H1 (cell line): Measurements from ENCODE around the gene HEXIM2. TPM values are rescaled to one million over a fixed set of nuclear protein-coding genes. Genes with fewer than 3 reads are reported as not detected.

ENCODE experiments used
- KDM5A ChIP-seq: fragments of 200-600 bp; IDR thresholded peaks from 2 replicates; pipeline ENCODE4 v1.7.1; 2012; ENCODE audit warnings: mild to moderate bottlenecking, low read length, inconsistent platforms, mixed read lengths
- polyA plus RNA-seq, 7 experiments: library from polyadenylated mRNA; depleted of rRNA in 3 of 7; stranded (reverse) in 5 of 7; unstranded in 2 of 7; fragments of >200 nt in 5 of 7; fragments of 200-250 nt in 2 of 7; gene quantifications; 1 replicate in 5 of 7; 2 replicates in 1 of 7; 4 replicates in 1 of 7; pipeline versions ENCODE4 v1.2.1 to v1.2.3, GENCODE V29; 2011 to 2013; ENCODE audit warnings: missing spikeins in 2 of 7, mixed read lengths in 2 of 7
- total RNA-seq: library from RNA; stranded (reverse); fragmentation: NEBNext Ultra II Directional; extraction: Animal tissue kit (Norgen Biotek cat#: 25700); gene quantifications from 2 replicates; pipeline ENCODE4 v1.2.1, GENCODE V29; 2021

HEXIM2 gene
- total and polyA plus RNA-seq, 2 of the 8 experiments (the other 6 are each of a cell fraction or from before 2014, with no cell fraction given) = 7.5 to 13.2 TPM

DNA sequence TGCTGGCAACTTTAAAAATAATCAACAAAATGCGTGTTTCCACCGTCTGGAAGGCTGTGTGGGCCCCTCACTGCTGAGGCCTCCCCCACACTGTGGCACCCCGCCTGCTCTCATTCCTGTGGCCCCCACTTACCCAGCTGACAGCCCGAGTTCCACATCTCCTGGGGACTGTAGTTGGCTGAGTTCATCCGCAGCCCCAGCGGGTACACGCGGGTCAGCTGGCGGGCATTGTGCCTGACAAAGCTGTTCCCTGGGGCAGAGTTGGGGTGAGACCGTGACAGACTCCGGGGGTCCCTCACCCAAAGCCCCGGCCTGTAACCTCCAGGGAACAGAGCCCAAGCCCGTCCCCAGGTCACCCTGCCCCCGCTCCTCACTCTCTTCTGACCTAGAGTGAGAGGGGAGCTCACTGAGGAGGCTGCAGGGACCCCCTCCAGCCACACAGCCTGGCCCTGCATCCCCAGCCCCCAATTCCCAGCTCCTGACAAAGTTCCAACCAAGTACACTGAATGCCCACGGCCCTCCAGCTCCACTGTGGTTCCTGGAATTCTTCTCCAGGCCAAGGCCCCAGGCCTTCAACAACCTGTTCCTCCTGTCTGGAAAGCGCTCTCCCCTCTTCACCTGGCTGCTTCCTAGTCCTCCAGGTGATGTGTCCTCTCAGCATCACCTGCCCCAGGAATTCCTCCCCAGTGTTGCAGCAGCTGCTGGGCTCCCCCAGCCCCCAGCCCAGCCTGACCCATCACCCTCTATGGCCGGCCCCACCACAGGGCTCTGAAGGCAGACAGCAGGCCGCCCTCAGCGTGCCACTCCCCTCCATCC is 47.4 kb upstream of the HEXIM2 start (continued):
- TF ChIP-seq KDM5A = no peak
- TF ChIP-seq, all 59 proteins: peak for 0
